HG03159 (cell line): Measurements from ENCODE around the gene USP49.
"Not testable (repeated sequence)": the region's sequence is repeated elsewhere in the genome, so short reads cannot be mapped to it uniquely, and the experiment has no call there.

Source experiments
- ATAC-seq: cut with Tn5 transposase; IDR thresholded peaks from one replicate; pipeline ENCODE4 v1.9.1; 2021; ENCODE audit warnings: mild to moderate bottlenecking, moderate library complexity; ENCODE audit not compliant: unreplicated experiment

USP49 gene

DNA sequence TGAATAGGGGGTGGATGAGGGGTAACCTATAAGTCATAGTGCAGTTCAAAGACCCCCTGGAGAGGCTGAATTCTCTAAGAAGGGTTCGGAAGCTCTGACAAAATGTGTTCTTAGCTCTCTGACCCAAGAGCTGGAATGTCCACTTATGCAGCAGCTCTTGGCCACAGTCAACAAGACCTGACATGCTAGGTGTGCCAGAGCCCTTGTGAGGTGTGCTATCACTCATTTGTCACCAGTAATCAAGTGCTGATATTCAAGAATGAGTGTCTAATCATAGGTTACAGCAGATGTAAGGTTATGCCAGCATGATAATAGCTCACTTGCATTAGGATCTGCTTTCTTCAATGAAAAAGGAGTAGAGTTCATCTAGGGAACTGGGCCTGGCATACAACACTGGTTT lies 79.6 kb downstream of the USP49 start:
- ATAC-seq = no peak

DNA sequence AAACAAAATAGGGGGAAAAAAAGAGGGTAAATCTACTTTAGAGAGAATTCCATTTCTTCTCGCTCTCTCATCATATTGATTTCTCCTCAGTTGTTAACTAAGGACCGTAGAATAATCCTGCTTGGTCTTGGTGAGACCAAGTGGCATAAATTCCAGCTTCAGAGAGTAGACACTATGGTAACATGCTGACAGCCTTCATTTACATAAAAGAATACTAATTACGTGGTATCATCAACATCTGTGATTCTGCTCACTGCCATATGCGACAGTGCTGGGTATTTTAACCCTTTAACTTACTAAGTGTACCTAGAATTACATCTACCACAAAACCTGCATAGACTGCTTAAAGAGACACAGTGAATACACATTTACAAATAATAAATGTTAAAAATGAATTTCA lies 80.5 kb downstream of the USP49 start:
- ATAC-seq = no peak

DNA sequence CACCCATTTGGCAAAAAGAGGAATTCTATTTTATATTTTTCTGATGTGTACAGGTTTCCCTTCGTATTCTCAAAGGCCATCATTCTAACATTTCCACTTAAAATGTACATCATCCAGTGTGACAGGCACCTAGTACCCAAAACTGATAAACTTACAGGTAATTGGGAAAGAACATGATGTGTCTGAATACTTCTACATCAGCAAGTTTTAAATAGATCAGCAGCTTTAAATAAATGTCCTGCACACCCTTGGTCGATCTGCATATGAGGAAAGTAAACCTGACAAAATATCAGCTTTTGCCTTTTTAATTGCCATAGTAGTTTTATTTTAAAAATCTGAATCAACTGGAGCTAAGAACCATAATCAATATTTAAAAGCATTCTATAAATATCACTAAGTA lies 81.2 kb downstream of the USP49 start:
- ATAC-seq = no peak

- no peak for ATAC-seq
Measured at GRCh38 chr6:41813469-41813868, 81.7 kb downstream of the USP49 start.

DNA sequence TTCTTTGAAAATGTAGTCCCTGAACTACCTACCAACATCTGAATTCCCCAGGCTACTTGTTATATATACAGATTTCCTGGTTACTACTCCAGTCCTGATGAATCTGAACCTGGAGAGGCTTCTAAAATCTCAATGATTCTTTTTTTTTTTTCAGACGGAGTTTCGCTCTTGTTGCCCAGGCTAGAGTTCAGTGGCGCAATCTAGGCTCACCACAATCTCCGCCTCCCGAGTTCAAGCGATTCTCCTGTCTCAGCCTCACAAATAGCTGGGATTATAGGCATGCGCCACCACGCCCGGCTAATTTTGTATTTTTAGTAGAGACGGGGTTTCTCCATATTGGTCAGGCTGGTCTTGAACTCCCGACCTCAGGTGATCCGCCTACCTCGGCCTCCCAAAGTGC lies 83.2 kb downstream of the USP49 start:
- not testable (repeated sequence) for ATAC-seq

- ATAC-seq = no peak
Measured at GRCh38 chr6:41811095-41811494, 84.1 kb downstream of the USP49 start.

DNA sequence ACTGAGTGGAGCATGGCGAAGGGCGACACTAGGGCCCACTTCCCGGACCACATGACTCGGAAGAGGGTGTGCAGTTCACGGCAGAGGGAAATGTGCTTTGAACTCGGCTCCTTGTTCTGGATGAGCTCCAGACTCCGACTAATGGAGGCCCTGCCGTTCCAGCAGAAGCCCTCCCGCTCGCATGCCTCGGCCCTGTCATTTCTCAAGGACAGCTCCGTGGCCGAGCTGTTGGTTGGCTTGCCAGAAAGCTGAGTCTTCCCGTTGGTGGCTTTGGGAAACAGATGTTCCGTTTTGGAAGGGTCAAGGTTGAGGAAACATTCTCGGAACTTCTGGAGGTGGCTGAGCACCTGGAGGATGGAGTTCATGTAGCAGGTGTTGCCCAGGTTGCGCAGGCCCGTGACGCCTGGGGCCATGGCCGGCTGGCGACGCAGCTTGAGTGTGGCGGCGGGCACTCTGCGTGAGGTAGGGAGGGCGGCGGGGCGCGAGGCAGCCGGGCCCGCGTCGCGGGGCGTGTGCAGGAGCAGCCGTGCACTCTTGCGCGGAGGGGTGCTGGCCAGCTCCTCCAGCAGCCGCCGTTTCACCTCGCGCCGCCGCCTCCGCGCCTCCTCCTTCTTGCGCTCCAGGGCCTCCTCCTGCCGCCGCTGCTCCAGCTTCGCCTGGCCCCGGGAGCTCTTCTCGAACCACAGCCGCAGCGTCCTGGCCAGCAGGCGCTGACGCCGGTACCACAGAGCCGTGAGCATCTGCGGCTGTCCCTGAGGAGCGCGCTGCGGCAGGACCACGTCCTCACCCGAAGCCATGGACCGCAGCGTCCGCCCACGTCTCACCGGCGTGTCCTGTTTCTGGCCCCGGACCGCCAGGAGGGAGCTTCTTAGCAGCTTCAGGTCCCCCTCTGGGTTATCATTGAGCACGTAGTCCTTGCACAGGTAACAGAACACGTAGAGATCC lies 89.1 kb downstream of the USP49 start:
- no peak for ATAC-seq

GRCh38 chr6:41801380-41801779 lies 93.8 kb downstream of the USP49 start:
- no peak for ATAC-seq

- ATAC-seq = no peak
Measured at GRCh38 chr6:41799559-41799911, 95.6 kb downstream of the USP49 start.

DNA sequence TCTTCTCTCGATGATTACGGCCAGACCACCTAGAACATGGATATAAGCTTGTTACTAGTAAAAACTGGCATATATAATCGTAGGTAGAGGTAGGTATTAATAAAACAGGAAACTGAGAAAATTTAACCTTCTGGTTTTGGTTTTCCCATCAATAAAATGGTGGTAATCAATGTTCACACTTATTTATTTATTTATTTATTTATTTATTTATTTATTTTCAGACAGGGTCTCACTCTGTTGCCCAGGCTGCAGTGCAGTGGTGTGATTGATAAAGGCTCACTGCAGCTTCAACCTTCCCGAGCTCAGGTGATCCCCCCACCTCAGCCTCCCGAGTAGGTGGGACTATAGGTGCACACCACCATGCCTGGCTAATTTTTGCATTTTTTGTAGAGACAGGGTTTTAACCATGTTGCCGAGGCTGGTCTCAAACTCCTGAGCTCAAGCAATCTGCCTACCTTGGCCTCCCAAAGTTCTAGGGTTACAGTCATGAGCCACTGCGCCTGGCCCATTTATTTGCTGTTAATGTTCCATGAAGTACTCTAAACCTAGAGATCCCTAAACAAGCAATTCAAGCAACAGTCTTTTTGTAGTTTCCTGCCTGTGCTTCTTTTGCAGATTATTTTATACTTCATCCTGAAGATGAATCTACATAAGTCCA lies 96.1 kb downstream of the USP49 start:
- no peak for ATAC-seq

DNA sequence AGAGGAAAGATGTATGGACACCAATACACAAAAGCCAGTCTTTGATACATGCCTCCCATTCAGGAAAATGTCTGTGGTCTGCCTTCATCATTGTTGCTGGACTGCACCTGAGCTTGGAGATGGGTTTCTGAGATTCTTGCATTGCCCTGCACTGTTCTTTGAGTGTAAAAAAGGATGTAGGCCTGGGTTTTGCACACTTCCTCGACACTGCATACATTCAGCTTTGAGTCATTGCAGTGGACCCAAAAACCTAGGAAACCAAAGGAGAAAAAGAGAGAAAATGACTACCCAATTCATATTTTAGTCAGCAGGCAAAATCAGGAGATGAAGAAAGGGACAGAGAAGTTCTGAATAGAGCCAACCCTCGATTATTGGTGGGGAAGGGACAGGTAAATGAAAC lies 98.7 kb downstream of the USP49 start:
- no peak for ATAC-seq

- no peak for ATAC-seq
Measured at GRCh38 chr6:41791984-41792383, 103.2 kb downstream of the USP49 start.

DNA sequence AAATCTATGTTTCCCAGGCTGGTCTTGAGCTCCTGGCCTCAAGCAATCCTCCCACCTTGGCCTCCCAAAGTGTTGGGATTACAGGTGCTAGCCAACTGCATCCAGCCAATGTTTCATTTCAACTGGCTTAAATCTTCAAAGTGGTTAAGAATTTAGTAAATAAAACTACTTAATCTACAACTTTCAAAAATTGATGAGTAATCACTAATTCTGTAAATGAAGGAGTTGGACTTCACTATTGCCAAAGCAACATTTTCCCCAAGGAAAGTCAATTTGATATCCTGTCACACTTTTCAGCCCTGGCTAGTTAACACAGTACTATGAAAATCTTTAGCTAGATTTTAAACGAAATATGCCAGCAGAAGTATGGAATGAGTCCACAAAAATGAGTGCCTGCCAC lies 103.9 kb downstream of the USP49 start:
- no peak for ATAC-seq

DNA sequence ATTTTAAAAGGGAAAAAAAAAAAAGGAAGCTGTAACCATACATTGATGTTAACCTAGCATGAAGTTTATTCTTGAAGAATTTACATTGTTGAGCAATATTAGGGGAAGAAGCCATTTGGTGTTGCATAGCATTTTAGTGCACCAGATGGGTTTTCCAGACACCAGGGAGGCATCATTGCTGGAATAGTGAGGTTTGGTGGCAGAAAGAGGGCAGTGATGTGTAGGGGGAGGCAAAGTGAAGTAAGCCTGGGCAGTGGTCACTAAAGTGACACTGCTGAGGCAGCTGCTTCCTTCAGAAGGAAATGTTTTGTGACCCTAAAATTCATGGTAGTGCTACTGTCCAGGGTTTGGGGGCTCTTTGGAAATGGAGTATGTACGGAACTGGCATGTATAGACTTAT lies 105.1 kb downstream of the USP49 start:
- ATAC-seq = no peak

GRCh38 chr6:41789390-41789724 lies 105.8 kb downstream of the USP49 start:
- no peak for ATAC-seq

GRCh38 chr6:41787219-41787917 lies 107.8 kb downstream of the USP49 start, which contains the start of gene TOMM6:
TOMM6 (plus strand) TSS chr6:41787694; CDS start chr6:41787698, 4 bp downstream.
- peak; percentile 81 for ATAC-seq

GRCh38 chr6:41786451-41787218 lies 108.5 kb downstream of the USP49 start:
- ATAC-seq = peak; percentile 49

DNA sequence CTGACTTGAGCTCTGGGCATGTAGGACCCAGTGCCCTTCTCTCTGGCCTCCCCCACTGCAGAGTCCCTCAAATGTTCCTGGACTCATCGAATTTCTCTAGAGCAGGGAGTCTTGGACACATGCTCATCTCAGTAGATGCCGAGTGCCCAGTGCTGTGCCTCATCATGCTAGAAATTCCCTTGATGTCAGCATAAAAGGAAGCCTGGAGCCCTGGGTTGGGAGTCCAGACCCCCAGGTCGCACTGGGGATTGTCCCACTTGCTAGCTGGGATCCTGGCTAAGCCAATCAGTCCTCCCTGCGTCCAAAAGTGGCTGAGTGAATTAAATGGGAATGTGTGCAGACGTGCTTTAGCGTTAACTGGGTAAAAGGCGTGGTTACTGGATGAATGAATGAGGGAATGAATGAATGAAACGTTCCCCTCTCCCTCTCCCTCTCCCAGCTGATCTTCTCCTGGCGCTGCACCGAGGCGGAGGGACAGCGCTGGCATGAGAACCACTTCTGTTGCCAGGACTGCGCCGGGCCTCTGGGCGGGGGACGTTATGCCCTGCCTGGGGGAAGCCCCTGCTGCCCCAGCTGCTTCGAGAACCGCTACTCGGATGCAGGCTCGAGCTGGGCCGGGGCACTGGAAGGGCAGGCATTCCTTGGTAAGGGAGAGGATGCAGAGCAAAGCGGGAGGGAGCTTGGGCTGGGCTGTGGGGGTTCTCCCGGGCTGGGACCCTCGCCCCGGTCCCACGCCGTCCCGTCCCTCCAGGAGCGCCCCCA lies 109.3 kb downstream of the USP49 start:
- ATAC-seq = no peak

DNA sequence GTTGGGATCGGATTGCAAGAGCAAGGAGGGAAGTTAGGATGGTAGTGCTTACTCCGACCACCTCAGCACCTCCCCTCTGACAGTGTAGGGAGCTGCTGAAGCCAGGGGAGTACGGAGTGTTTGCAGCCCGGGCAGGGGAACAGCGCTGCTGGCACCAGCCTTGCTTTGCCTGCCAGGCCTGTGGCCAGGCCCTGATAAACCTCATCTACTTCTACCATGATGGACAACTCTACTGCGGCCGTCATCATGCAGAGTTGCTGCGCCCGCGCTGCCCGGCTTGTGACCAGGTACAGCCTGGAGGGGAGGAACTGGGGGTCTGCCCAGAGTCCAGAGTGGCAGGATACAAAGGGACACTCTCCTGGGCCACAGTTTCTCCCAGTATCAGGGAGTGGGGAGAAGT lies 109.9 kb downstream of the USP49 start:
- ATAC-seq = no peak

- ATAC-seq = no peak
Measured at GRCh38 chr6:41784581-41785171, 110.5 kb downstream of the USP49 start.
